ENCODE data around the gene CYP26C1. TPM values are rescaled to one million over a fixed set of nuclear protein-coding genes. Genes with fewer than 3 reads are reported as not detected.

Gene CYP26C1
- total and polyA plus RNA-seq, 5 experiments from 2014 or later: 0.33 to 0.44 TPM; not detected in 3

DNA sequence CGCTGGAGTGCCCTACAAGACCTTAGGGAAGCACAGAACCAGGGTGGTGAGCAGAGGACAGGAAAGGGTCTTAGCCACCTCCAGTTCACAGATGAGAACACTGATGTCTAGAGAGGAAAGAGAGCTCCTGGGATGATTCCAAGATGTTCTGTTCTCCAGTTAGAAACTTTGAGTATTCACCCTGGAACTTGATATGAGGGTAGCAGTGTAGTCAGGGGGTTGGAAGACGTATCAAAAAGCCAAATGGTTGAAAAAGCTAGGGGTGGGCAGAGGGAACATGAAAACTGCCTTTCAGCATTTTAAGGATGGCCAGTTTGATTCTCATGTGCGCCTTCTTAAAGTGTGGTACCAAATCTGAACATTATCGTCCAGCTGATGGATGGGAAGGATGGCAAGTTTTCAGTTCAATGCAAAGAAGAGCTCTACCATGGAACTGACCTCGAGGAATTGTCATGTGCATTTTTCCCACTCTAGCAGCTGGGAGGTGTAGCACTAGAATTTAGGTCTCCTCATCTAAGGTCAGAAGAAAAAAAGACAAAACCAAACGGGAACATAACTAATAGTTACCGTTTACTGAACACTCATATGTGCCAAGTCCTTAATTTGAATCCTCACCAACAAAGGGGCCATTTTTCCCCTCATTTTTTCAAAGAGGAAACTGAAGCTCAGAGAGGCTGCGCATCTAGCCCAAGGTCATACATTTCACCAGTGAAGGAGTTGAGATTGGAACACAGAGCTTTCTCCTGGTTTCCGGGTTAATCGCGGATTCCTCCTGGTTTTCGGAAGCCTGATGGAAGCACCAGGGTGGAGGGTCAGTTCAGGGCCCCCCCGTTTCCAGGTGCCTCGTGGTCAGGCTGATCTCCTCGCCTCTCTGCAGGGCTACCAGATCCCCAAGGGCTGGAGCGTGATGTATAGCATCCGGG lies 7.1 kb downstream of the CYP26C1 start:
- no peak overlapping the region for H3K4me3 Mint-ChIP-seq
- POLR2A ChIA-PET: no interaction called here
- H3K9me3 Mint-ChIP-seq: peaks cover 0 to 2% (median 0%) of the 10 kb centered on the region in 9 donors
- no peak overlapping the region for H3K27ac Mint-ChIP-seq
- peaks cover 36 to 85% (median 64%) of the 10 kb centered on the region in 5 donors for H3K27me3 Mint-ChIP-seq
- ATAC-seq (no peak), DNase-seq (no peak)
- H3K4me1 Mint-ChIP-seq: peaks cover 9 to 28% (median 24%) of the 10 kb centered on the region in 4 donors
- no peaks in the 10 kb centered on the region for H3K36me3 Mint-ChIP-seq

- Mint-ChIP-seq H3K4me3 (no peak overlapping the region), H3K36me3 (no peaks in the 10 kb centered on the region), H3K27me3 (peaks cover 36 to 84% (median 64%) of the 10 kb centered on the region in 5 donors), H3K9me3 (peaks cover 0 to 2% (median 0%) of the 10 kb centered on the region in 9 donors), H3K27ac (peak overlapping the region in 1 of 10 donors; percentile 50), H3K4me1 (peaks cover 9 to 31% (median 25%) of the 10 kb centered on the region in 4 donors)
- POLR2A ChIA-PET: no interaction called here
- DNase-seq (no peak), ATAC-seq (no peak)
These were observed 8.0 kb downstream of the CYP26C1 start for GRCh38 chr10:93068411-93069244.

DNA sequence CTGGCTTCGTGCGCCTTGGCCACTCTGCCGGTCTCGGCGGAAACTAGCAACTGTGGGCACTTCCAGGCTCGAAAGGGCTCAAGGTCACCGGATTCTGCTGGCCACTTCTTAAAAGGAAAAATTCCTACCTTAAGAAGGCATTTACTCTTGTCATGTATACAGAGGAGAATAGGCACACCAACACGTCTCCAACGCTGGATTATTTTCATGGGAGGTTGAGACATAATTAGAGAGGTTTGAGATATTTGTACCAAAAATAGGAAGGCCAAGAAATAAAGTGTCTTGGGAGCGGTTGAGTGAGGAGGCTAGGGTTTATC lies 8.6 kb downstream of the CYP26C1 start:
- DNase-seq (no peak), ATAC-seq (no peak)
- peaks cover 10 to 31% (median 26%) of the 10 kb centered on the region in 4 donors for H3K4me1 Mint-ChIP-seq
- POLR2A ChIA-PET: no interaction called here
- no peak overlapping the region for H3K4me3 Mint-ChIP-seq
- peaks cover 37 to 83% (median 64%) of the 10 kb centered on the region in 5 donors for H3K27me3 Mint-ChIP-seq
- peaks cover 0 to 2% (median 0%) of the 10 kb centered on the region in 9 donors for H3K9me3 Mint-ChIP-seq
- no peaks in the 10 kb centered on the region for H3K36me3 Mint-ChIP-seq
- peak overlapping the region in 1 of 10 donors; percentile 50 for H3K27ac Mint-ChIP-seq

DNA sequence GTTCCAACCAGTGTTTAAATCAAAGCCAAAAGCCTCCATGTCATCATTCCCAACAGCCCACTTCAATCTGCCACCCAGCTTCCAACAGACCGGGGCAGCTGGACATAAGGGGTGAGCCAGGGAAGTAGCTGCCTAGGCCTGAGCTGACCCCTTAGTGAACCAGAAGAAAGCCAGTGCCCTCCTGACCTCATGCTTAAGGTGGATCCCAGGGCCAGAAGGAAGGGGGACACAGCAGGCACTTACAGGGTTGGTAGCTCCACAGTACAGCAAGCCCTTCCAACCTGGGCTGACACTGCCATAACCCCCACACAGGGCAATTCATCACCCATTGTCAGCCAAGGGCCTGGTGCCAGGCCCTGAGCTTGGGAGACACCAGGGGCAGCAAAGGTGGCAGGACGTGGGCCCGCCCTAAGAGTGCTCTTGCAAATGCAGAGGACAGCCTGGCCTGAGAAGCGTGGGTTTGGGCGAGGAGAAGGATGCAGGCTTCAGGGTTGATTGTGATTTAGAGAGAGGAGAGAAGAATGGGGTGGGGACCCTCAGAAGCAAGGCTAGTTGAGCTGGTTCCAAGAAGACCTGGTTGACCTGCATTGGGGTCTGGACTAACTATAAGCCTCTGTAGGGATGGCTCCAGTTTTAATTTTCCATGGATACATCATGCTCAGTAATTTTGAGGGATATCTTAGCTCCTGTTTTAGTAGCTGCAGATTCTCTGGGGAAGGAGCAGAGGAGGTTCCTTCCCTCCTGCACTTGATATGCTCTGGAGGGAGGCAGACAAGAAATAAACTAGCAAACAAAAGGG lies 10.0 kb downstream of the CYP26C1 start:
- peaks cover 0 to 2% (median 0%) of the 10 kb centered on the region in 9 donors for H3K9me3 Mint-ChIP-seq
- POLR2A ChIA-PET: no interaction called here
- peaks cover 12 to 39% (median 33%) of the 10 kb centered on the region in 4 donors for H3K4me1 Mint-ChIP-seq
- H3K27ac Mint-ChIP-seq: peak overlapping the region in 1 of 10 donors; percentile 41
- peaks cover 32 to 84% (median 56%) of the 10 kb centered on the region in 5 donors for H3K27me3 Mint-ChIP-seq
- H3K4me3 Mint-ChIP-seq: peak overlapping the region in 5 of 10 donors; percentile 31 to 54 (median 42)
- ATAC-seq (no peak), DNase-seq (no peak)
- no peaks in the 10 kb centered on the region for H3K36me3 Mint-ChIP-seq

DNA sequence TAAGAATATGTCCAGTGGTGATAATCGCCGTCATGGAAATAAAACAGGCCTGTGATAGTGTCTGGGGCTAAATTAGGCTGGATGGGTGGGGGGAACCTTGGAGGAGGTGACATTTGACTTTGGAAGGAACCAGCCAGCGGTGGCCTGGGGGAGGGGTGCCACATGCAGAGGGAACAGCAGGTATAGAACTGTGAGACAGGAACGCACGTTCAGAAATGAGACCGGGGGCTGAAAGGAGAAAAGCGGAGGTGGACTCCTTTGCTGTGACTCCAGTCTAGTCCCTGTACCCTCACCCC lies 10.5 kb downstream of the CYP26C1 start:
- Mint-ChIP-seq H3K27ac (peak overlapping the region in 1 of 10 donors; percentile 41), H3K4me3 (peak overlapping the region in 5 of 10 donors; percentile 31 to 54 (median 42)), H3K36me3 (no peaks in the 10 kb centered on the region), H3K9me3 (peaks cover 0 to 2% (median 0%) of the 10 kb centered on the region in 9 donors), H3K4me1 (peaks cover 12 to 41% (median 34%) of the 10 kb centered on the region in 4 donors), H3K27me3 (peaks cover 35 to 87% (median 62%) of the 10 kb centered on the region in 5 donors)
- POLR2A ChIA-PET: no interaction called here
- DNase-seq (no peak), ATAC-seq (no peak)

DNA sequence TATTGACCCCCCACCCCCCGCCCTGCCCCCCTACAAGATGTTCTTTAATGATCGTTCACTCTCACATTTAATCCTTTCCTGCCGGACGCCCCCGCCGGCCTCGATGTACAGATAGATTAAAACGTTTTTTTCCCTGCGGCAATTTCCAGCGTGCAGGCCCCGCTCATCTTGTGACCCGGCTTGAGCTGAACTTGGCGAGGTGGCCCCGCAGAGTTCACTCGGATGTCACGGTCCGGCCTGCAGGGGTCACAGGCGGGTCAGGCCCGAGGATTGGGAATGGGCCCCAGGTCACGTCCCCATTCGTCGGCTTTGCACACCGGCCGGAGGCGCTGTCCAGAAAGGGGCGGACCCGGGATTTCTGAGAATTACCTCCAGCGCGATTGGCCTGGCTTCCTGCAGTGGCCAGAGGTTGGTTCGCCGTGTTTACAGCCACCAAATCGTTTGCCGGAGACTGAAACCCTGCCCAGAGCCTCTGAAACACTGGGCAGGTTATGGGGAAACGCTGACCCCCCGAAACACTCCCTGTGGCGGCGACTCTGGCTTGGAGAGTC lies 11.2 kb downstream of the CYP26C1 start:
- Mint-ChIP-seq H3K36me3 (no peaks in the 10 kb centered on the region), H3K9me3 (peaks cover 0 to 2% (median 0%) of the 10 kb centered on the region in 9 donors), H3K27ac (no peak overlapping the region), H3K27me3 (peaks cover 38 to 88% (median 62%) of the 10 kb centered on the region in 5 donors), H3K4me3 (peak overlapping the region in 8 of 10 donors; percentile 57 to 69 (median 64)), H3K4me1 (peaks cover 12 to 41% (median 34%) of the 10 kb centered on the region in 4 donors)
- DNase-seq (no peak), ATAC-seq (no peak)
- POLR2A ChIA-PET: interaction anchor here (0.8 kb wide), 1 partner anchor 15 kb away, joined by 3 read pairs; no protein-coding TSS in a partner anchor

GRCh38 chr10:93072225-93072712 lies 11.7 kb downstream of the CYP26C1 start:
- Mint-ChIP-seq H3K9me3 (peaks cover 0 to 2% (median 0%) of the 10 kb centered on the region in 9 donors), H3K27me3 (peaks cover 40 to 88% (median 60%) of the 10 kb centered on the region in 5 donors), H3K36me3 (no peaks in the 10 kb centered on the region), H3K4me3 (peak overlapping the region in 9 of 10 donors; percentile 10 to 69 (median 62)), H3K4me1 (peaks cover 12 to 41% (median 34%) of the 10 kb centered on the region in 4 donors), H3K27ac (no peak overlapping the region)
- POLR2A ChIA-PET: interaction anchor here (0.8 kb wide), 1 partner anchor 16 kb away, joined by 3 read pairs; no protein-coding TSS in a partner anchor
- ATAC-seq (no peak), DNase-seq (no peak)

DNA sequence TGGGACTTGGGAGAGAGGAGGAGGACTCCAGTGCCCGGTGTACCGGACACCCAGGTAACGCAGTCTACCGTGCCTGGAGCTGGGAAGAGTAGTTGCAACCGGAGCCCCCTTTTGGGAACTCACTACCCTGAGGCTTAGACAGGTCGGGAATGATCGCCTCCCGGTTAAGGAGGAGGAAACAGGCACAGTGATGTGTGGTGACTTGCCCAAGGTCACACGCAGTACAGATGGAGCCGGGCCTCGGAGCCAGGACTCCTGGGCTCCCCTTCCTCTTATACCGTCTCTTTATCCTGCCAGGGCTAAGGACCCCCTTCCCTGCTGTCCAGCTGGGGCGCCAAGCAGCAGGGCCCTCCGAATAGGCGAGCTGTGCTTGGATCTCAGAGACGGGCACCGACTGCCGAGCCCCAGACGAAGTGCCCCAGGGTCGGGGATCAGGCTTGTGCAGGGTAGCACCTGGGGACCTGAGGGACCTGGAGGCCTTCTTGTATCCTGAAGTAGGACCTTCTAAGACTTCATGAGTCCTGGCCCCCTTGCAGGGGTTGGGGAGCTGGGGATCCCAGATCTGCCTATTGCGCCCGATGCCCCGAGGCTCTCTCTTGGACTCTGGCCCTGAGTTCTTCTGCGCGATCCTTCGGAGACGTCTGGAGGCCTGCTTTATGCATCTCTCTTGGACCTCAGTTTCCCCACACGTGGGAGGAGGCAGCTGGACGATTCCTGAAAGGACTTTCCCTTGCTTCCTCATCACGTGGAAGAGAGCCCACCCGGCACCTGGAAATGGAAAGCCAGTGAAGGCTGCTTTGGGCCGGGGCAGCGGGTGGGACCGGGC lies 12.3 kb downstream of the CYP26C1 start:
- Mint-ChIP-seq H3K4me3 (peak overlapping the region in 7 of 10 donors; percentile 15 to 76 (median 60)), H3K27ac (no peak overlapping the region), H3K36me3 (no peaks in the 10 kb centered on the region), H3K27me3 (peaks cover 33 to 87% (median 60%) of the 10 kb centered on the region in 5 donors), H3K9me3 (peaks cover 0 to 2% (median 0%) of the 10 kb centered on the region in 9 donors), H3K4me1 (peaks cover 10 to 41% (median 34%) of the 10 kb centered on the region in 4 donors)
- ATAC-seq (no peak), DNase-seq (no peak)
- POLR2A ChIA-PET: interaction anchor here (0.8 kb wide), 1 partner anchor 16 kb away, joined by 3 read pairs; no protein-coding TSS in a partner anchor

- POLR2A ChIA-PET: no interaction called here
- peak in 1 of 2 donors; percentile 35 for ATAC-seq
These were observed 13.0 kb downstream of the CYP26C1 start, which contains the start of gene CYP26A1 for GRCh38 chr10:93073539-93074146. Gene CYP26A1 (plus strand): TSS chr10:93073893. CDS start chr10:93073935, 42 bp downstream.

DNA sequence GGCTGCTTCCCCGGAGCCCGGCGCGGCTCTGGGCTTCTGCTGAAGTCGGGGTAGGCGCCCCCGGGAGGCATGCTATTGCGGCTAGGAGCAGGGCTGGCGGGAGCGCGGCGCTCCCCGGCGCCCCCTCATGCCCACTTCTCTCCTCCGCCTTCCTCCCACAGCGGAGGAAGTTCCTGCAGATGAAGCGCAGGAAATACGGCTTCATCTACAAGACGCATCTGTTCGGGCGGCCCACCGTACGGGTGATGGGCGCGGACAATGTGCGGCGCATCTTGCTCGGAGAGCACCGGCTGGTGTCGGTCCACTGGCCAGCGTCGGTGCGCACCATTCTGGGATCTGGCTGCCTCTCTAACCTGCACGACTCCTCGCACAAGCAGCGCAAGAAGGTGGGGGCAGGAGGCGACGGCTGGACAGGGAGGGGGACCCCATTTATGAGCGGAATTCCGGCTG lies 13.6 kb downstream of the CYP26C1 start:
- peak; percentile 25 to 35 for ATAC-seq
- Mint-ChIP-seq H3K36me3 (no peaks in the 10 kb centered on the region), H3K9me3 (peaks cover 0 to 2% (median 0%) of the 10 kb centered on the region in 9 donors), H3K27me3 (peaks cover 31 to 82% (median 57%) of the 10 kb centered on the region in 5 donors), H3K27ac (peak overlapping the region in 1 of 10 donors; percentile 29), H3K4me1 (peaks cover 7 to 38% (median 27%) of the 10 kb centered on the region in 4 donors), H3K4me3 (peak overlapping the region; percentile 3 to 83 (median 70))
- POLR2A ChIA-PET: no interaction called here
- no peak for DNase-seq

More at GRCh38 chr10:93073539-93074146, 13.0 kb downstream of the CYP26C1 start, which contains the start of gene CYP26A1:
- peak within 1 kb of the TSS in 1 of 10 donors; percentile 29 for H3K27ac Mint-ChIP-seq
- H3K9me3 Mint-ChIP-seq: peaks cover 0 to 2% (median 0%) of the 10 kb centered on the region in 9 donors
- no peak for DNase-seq
- no peaks in the 10 kb centered on the region for H3K36me3 Mint-ChIP-seq
- peak within 1 kb of the TSS; percentile 3 to 83 (median 70) for H3K4me3 Mint-ChIP-seq
- H3K4me1 Mint-ChIP-seq: peaks cover 8 to 39% (median 30%) of the 10 kb centered on the region in 4 donors
- peaks cover 34 to 84% (median 58%) of the 10 kb centered on the region in 5 donors for H3K27me3 Mint-ChIP-seq
